IPS DF 19.7 (cell line): ENCODE results near the gene MVB12B.
A peak's percentile ranks its signal among the peaks of the same experiment; 100 is the strongest.

ENCODE experiments used
- DNase-seq: peaks from one replicate; pipeline ENCODE4 v3.0.0-alpha.2; 2013; ENCODE audit warnings: low read depth, low spot score

Gene MVB12B

GRCh38 chr9:126490871-126491567 is 164.4 kb downstream of the MVB12B start:
- no peak for DNase-seq

- no peak for DNase-seq
These were observed 164.9 kb downstream of the MVB12B start for GRCh38 chr9:126491568-126491879.

GRCh38 chr9:126491949-126492348 is 165.3 kb downstream of the MVB12B start:
- no peak for DNase-seq

- DNase-seq = no peak
These were observed 167.6 kb downstream of the MVB12B start for GRCh38 chr9:126494264-126494663.

- no peak for DNase-seq
These were observed 168.1 kb downstream of the MVB12B start for GRCh38 chr9:126494746-126495145.

GRCh38 chr9:126495411-126496180 is 169.0 kb downstream of the MVB12B start:
- no peak for DNase-seq

GRCh38 chr9:126496181-126496576 is 169.6 kb downstream of the MVB12B start:
- no peak for DNase-seq

GRCh38 chr9:126496781-126497659 is 170.4 kb downstream of the MVB12B start:
- no peak for DNase-seq

GRCh38 chr9:126497660-126498275 is 171.1 kb downstream of the MVB12B start:
- no peak for DNase-seq

- DNase-seq = no peak
These were observed 171.7 kb downstream of the MVB12B start for GRCh38 chr9:126498331-126498730.

GRCh38 chr9:126499005-126499910 is 172.6 kb downstream of the MVB12B start:
- DNase-seq = no peak

- DNase-seq = peak; percentile 47
These were observed 173.4 kb downstream of the MVB12B start for GRCh38 chr9:126499911-126500599.

- DNase-seq = peak; percentile 68
These were observed 174.2 kb downstream of the MVB12B start for GRCh38 chr9:126500600-126501382.

GRCh38 chr9:126501383-126502331 is 175.0 kb downstream of the MVB12B start:
- no peak for DNase-seq

- no peak for DNase-seq
These were observed 176.0 kb downstream of the MVB12B start for GRCh38 chr9:126502417-126503332.

GRCh38 chr9:126503333-126504085 is 176.9 kb downstream of the MVB12B start:
- no peak for DNase-seq
